Immature natural killer cell (primary cell): ENCODE results near the gene CLINT1. TPM values are rescaled to one million over a fixed set of nuclear protein-coding genes. Genes with fewer than 3 reads are reported as not detected.

Experiments used
- DNase-seq, 3 donors: peaks; one replicate each; pipeline ENCODE4 v3.0.0; 2022; ENCODE audit warnings: mixed read lengths in 1 of 3
- H3K27ac Mint-ChIP-seq, 6 donors: one replicate each; pipeline ENCODE4 v1.8.0; 2020; ENCODE audit warnings: mixed read lengths in 6 of 6, mild to moderate bottlenecking in 5 of 6, inconsistent platforms in 4 of 6, moderate library complexity in 3 of 6
- H3K27me3 Mint-ChIP-seq, 3 donors: one replicate each; pipeline ENCODE4 v1.8.0; 2020 to 2021; ENCODE audit warnings: low read depth in 3 of 3, mild to moderate bottlenecking in 3 of 3, mixed read lengths in 3 of 3, moderate library complexity in 3 of 3, inconsistent platforms in 1 of 3
- H3K36me3 Mint-ChIP-seq, 3 donors: one replicate each; pipeline ENCODE4 v1.8.0; 2020; ENCODE audit warnings: mixed read lengths in 3 of 3, inconsistent platforms in 2 of 3, mild to moderate bottlenecking in 2 of 3
- H3K4me1 Mint-ChIP-seq, 2 donors: one replicate each; pipeline ENCODE4 v1.8.0; 2020; ENCODE audit warnings: inconsistent platforms in 2 of 2, mild to moderate bottlenecking in 2 of 2, mixed read lengths in 2 of 2, moderate library complexity in 1 of 2
- H3K4me3 Mint-ChIP-seq, 5 donors: one replicate each; pipeline ENCODE4 v1.8.0; 2020; ENCODE audit warnings: mild to moderate bottlenecking in 5 of 5, mixed read lengths in 5 of 5, inconsistent platforms in 3 of 5, moderate library complexity in 3 of 5
- H3K9me3 Mint-ChIP-seq, 6 donors: one replicate each; pipeline ENCODE4 v1.8.0; 2020; ENCODE audit warnings: mild to moderate bottlenecking in 6 of 6, mixed read lengths in 6 of 6, inconsistent platforms in 4 of 6, moderate library complexity in 3 of 6
- polyA plus RNA-seq, 3 donors: library from polyadenylated mRNA; unstranded; fragments of 300-500 nt; fragmentation: Illumina TruSeq; gene quantifications; one replicate each; pipeline ENCODE4 v1.2.3, GENCODE V29; 2021

Gene CLINT1
- polyA plus RNA-seq, 3 donors from 2014 or later: 75.7 to 106 (median 84.8) TPM

- peak overlapping the region in 2 of 6 donors; percentile 5 to 21 for H3K27ac Mint-ChIP-seq
- H3K9me3 Mint-ChIP-seq: no peaks in the 10 kb centered on the region
- no peak for DNase-seq
- H3K4me3 Mint-ChIP-seq: peak overlapping the region in 1 of 5 donors; percentile 25
- peaks cover 0 to 6% (median 0%) of the 10 kb centered on the region in 3 donors for H3K36me3 Mint-ChIP-seq
- H3K4me1 Mint-ChIP-seq: peaks cover 38 to 73% of the 10 kb centered on the region in 2 donors
- peaks cover 0 to 1% (median 0%) of the 10 kb centered on the region in 3 donors for H3K27me3 Mint-ChIP-seq
Observed at GRCh38 chr5:157821405-157821804, 37.5 kb downstream of the CLINT1 start.

GRCh38 chr5:157820593-157821252, 38.2 kb downstream of the CLINT1 start:
- peaks cover 31 to 66% of the 10 kb centered on the region in 2 donors for H3K4me1 Mint-ChIP-seq
- peak in 2 of 3 donors; percentile 26 to 33 for DNase-seq
- H3K9me3 Mint-ChIP-seq: no peaks in the 10 kb centered on the region

GRCh38 chr5:157819502-157820115, 39.3 kb downstream of the CLINT1 start:
- no peak overlapping the region for H3K4me3 Mint-ChIP-seq
- peak overlapping the region in 3 of 6 donors; percentile 35 to 50 (median 37) for H3K27ac Mint-ChIP-seq
- H3K27me3 Mint-ChIP-seq: peaks cover 0 to 1% (median 0%) of the 10 kb centered on the region in 3 donors
- no peaks in the 10 kb centered on the region for H3K9me3 Mint-ChIP-seq
- H3K4me1 Mint-ChIP-seq: peaks cover 29 to 55% of the 10 kb centered on the region in 2 donors
- peaks cover 0 to 6% (median 0%) of the 10 kb centered on the region in 3 donors for H3K36me3 Mint-ChIP-seq
- DNase-seq: no peak

More at GRCh38 chr5:157820593-157821252, 38.2 kb downstream of the CLINT1 start:
- Mint-ChIP-seq H3K4me3 (no peak overlapping the region), H3K36me3 (peaks cover 0 to 6% (median 0%) of the 10 kb centered on the region in 3 donors), H3K27ac (peak overlapping the region in 2 of 6 donors; percentile 15 to 50), H3K27me3 (peaks cover 0 to 1% (median 0%) of the 10 kb centered on the region in 3 donors)

- no peaks in the 10 kb centered on the region for H3K9me3 Mint-ChIP-seq
- no peak for DNase-seq
- H3K4me3 Mint-ChIP-seq: no peak overlapping the region
- peaks cover 5 to 13% (median 6%) of the 10 kb centered on the region in 3 donors for H3K36me3 Mint-ChIP-seq
- no peak overlapping the region for H3K27ac Mint-ChIP-seq
- peaks cover 0 to 1% (median 0%) of the 10 kb centered on the region in 3 donors for H3K27me3 Mint-ChIP-seq
- H3K4me1 Mint-ChIP-seq: peaks cover 25 to 53% of the 10 kb centered on the region in 2 donors
Observed at GRCh38 chr5:157818368-157818767, 40.6 kb downstream of the CLINT1 start.

- no peak for DNase-seq
- H3K27ac Mint-ChIP-seq: no peak overlapping the region
- H3K27me3 Mint-ChIP-seq: peaks cover 0 to 1% (median 0%) of the 10 kb centered on the region in 3 donors
- H3K36me3 Mint-ChIP-seq: peaks cover 7 to 17% (median 9%) of the 10 kb centered on the region in 3 donors
- H3K4me1 Mint-ChIP-seq: peaks cover 23 to 49% of the 10 kb centered on the region in 2 donors
- no peak overlapping the region for H3K4me3 Mint-ChIP-seq
- H3K9me3 Mint-ChIP-seq: no peaks in the 10 kb centered on the region
Observed at GRCh38 chr5:157817928-157818327, 41.0 kb downstream of the CLINT1 start.

GRCh38 chr5:157817387-157817702, 41.6 kb downstream of the CLINT1 start:
- Mint-ChIP-seq H3K27me3 (peaks cover 0 to 1% (median 0%) of the 10 kb centered on the region in 3 donors), H3K4me3 (no peak overlapping the region), H3K9me3 (no peaks in the 10 kb centered on the region), H3K36me3 (peaks cover 12 to 23% (median 15%) of the 10 kb centered on the region in 3 donors), H3K4me1 (peaks cover 20 to 43% of the 10 kb centered on the region in 2 donors), H3K27ac (peak overlapping the region in 1 of 6 donors; percentile 11)
- DNase-seq: no peak

- H3K4me3 Mint-ChIP-seq: no peak overlapping the region
- H3K4me1 Mint-ChIP-seq: peaks cover 15 to 38% of the 10 kb centered on the region in 2 donors
- no peaks in the 10 kb centered on the region for H3K9me3 Mint-ChIP-seq
- H3K36me3 Mint-ChIP-seq: peaks cover 12 to 28% (median 20%) of the 10 kb centered on the region in 3 donors
- H3K27me3 Mint-ChIP-seq: peaks cover 0 to 1% (median 0%) of the 10 kb centered on the region in 3 donors
- DNase-seq: peak; percentile 7 to 22 (median 20)
- H3K27ac Mint-ChIP-seq: peak overlapping the region in 1 of 6 donors; percentile 11
Observed at GRCh38 chr5:157816682-157817386, 42.1 kb downstream of the CLINT1 start.

GRCh38 chr5:157812086-157812485, 46.9 kb downstream of the CLINT1 start:
- H3K9me3 Mint-ChIP-seq: no peaks in the 10 kb centered on the region
- no peak overlapping the region for H3K27ac Mint-ChIP-seq
- no peak for DNase-seq
- H3K4me1 Mint-ChIP-seq: peaks cover 2 to 16% of the 10 kb centered on the region in 2 donors
- peaks cover 19 to 43% (median 35%) of the 10 kb centered on the region in 3 donors for H3K36me3 Mint-ChIP-seq
- no peak overlapping the region for H3K4me3 Mint-ChIP-seq
- no peaks in the 10 kb centered on the region for H3K27me3 Mint-ChIP-seq

- Mint-ChIP-seq H3K4me1 (peaks cover 0 to 8% of the 10 kb centered on the region in 2 donors), H3K9me3 (no peaks in the 10 kb centered on the region), H3K4me3 (no peak overlapping the region), H3K36me3 (peaks cover 33 to 56% (median 48%) of the 10 kb centered on the region in 3 donors), H3K27me3 (peaks cover 0 to 3% (median 0%) of the 10 kb centered on the region in 3 donors), H3K27ac (no peak overlapping the region)
- DNase-seq: no peak
Observed at GRCh38 chr5:157808043-157808442, 50.9 kb downstream of the CLINT1 start.

GRCh38 chr5:157802736-157803135, 56.2 kb downstream of the CLINT1 start:
- H3K36me3 Mint-ChIP-seq: peaks cover 24 to 33% (median 24%) of the 10 kb centered on the region in 3 donors
- no peaks in the 10 kb centered on the region for H3K4me1 Mint-ChIP-seq
- no peak overlapping the region for H3K4me3 Mint-ChIP-seq
- no peak for DNase-seq
- no peaks in the 10 kb centered on the region for H3K9me3 Mint-ChIP-seq
- peaks cover 0 to 3% (median 0%) of the 10 kb centered on the region in 3 donors for H3K27me3 Mint-ChIP-seq
- no peak overlapping the region for H3K27ac Mint-ChIP-seq

- Mint-ChIP-seq H3K36me3 (peaks cover 14 to 23% (median 17%) of the 10 kb centered on the region in 3 donors), H3K4me3 (no peak overlapping the region), H3K27ac (no peak overlapping the region), H3K27me3 (peaks cover 0 to 1% (median 0%) of the 10 kb centered on the region in 3 donors), H3K4me1 (no peaks in the 10 kb centered on the region), H3K9me3 (no peaks in the 10 kb centered on the region)
- DNase-seq: no peak
Observed at GRCh38 chr5:157800137-157800536, 58.8 kb downstream of the CLINT1 start.

- Mint-ChIP-seq H3K36me3 (peaks cover 12 to 21% (median 15%) of the 10 kb centered on the region in 3 donors), H3K9me3 (no peaks in the 10 kb centered on the region), H3K27ac (no peak overlapping the region), H3K4me1 (no peaks in the 10 kb centered on the region), H3K4me3 (no peak overlapping the region), H3K27me3 (peaks cover 0 to 1% (median 0%) of the 10 kb centered on the region in 3 donors)
- no peak for DNase-seq
Observed at GRCh38 chr5:157799578-157799977, 59.4 kb downstream of the CLINT1 start.

GRCh38 chr5:157793301-157793700, 65.6 kb downstream of the CLINT1 start:
- H3K9me3 Mint-ChIP-seq: no peaks in the 10 kb centered on the region
- no peak for DNase-seq
- H3K4me3 Mint-ChIP-seq: no peak overlapping the region
- H3K4me1 Mint-ChIP-seq: no peaks in the 10 kb centered on the region
- H3K36me3 Mint-ChIP-seq: peaks cover 11 to 45% (median 15%) of the 10 kb centered on the region in 3 donors
- H3K27ac Mint-ChIP-seq: no peak overlapping the region
- H3K27me3 Mint-ChIP-seq: peaks cover 0 to 1% (median 0%) of the 10 kb centered on the region in 3 donors
